Omental fat pad (tissue), 4 donors: ENCODE measurements around the gene INPP5A. TPM values are rescaled to one million over a fixed set of nuclear protein-coding genes. Genes with fewer than 3 reads are reported as not detected.

Source experiments
- ATAC-seq: fragments of 150-250 bp; one replicate; pipeline ENCODE4 v1.9.1; 2016; ENCODE audit warnings: mild to moderate bottlenecking, moderate library complexity; ENCODE audit not compliant: low FRiP score
- DNase-seq: peaks from one replicate; pipeline ENCODE4 v3.0.0-alpha.2; 2019; ENCODE audit warnings: low spot score
- total RNA-seq, 4 donors: library from RNA; depleted of rRNA; stranded (reverse); fragments of >200 nt; gene quantifications; one replicate each; pipeline ENCODE4 v1.1.0, GENCODE V29; 2016
- TF ChIP-seq, protein P1 (sequence below), 3 donors: fragments of 450-650 bp; IDR thresholded peaks; one replicate each; pipeline ENCODE4 v1.5.1; 2016 to 2017; ENCODE audit warnings: antibody characterized with exemption in 3 of 3, mild to moderate bottlenecking in 3 of 3, moderate library complexity in 2 of 3

Gene INPP5A
- total RNA-seq, 4 donors from 2014 or later = 34.1 to 49.3 (median 43.3) TPM

DNA sequence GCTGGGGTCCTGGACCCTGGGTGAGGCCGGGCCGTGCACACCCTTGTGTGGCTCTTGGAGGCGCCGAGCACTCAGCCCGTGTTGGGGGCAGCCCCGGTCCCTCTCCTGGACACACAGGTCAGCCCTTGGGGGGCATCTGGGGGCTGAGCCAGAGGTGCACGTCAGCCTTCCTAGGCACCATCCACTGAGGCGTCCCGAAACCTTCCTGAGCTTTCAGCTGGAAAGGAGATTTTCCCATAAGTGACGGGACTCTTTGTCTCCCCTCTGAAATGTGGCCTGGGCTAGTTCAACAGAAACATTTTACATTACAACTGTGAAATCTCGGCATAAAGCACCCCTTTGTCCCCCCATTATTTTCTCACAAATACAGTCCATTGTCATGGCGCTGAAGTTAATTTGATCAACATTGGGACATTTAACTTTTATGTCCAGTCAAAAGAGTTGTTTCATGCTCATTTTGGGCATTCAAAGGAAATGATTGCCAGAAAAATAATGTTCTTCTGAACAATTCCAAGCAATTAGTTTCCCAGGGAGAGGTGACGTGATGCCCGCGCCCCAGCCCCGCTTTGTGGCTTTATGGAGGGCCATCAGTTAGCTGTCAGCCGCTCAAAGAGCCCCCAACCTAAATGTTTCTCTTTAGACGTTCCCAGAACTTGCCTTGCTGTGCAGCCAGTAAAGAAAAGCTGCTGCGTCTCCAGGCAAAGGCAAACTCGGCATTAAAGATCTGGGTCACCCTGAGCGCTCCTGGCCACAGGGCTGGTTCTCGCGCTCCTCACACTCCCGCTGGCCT lies 177.6 kb downstream of the INPP5A start:
- no peak for ATAC-seq
- DNase-seq = no peak
- TF ChIP-seq, protein P1, sequence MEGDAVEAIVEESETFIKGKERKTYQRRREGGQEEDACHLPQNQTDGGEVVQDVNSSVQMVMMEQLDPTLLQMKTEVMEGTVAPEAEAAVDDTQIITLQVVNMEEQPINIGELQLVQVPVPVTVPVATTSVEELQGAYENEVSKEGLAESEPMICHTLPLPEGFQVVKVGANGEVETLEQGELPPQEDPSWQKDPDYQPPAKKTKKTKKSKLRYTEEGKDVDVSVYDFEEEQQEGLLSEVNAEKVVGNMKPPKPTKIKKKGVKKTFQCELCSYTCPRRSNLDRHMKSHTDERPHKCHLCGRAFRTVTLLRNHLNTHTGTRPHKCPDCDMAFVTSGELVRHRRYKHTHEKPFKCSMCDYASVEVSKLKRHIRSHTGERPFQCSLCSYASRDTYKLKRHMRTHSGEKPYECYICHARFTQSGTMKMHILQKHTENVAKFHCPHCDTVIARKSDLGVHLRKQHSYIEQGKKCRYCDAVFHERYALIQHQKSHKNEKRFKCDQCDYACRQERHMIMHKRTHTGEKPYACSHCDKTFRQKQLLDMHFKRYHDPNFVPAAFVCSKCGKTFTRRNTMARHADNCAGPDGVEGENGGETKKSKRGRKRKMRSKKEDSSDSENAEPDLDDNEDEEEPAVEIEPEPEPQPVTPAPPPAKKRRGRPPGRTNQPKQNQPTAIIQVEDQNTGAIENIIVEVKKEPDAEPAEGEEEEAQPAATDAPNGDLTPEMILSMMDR (IDR thresholded peaks at IDR 0.05) = no peak

DNA sequence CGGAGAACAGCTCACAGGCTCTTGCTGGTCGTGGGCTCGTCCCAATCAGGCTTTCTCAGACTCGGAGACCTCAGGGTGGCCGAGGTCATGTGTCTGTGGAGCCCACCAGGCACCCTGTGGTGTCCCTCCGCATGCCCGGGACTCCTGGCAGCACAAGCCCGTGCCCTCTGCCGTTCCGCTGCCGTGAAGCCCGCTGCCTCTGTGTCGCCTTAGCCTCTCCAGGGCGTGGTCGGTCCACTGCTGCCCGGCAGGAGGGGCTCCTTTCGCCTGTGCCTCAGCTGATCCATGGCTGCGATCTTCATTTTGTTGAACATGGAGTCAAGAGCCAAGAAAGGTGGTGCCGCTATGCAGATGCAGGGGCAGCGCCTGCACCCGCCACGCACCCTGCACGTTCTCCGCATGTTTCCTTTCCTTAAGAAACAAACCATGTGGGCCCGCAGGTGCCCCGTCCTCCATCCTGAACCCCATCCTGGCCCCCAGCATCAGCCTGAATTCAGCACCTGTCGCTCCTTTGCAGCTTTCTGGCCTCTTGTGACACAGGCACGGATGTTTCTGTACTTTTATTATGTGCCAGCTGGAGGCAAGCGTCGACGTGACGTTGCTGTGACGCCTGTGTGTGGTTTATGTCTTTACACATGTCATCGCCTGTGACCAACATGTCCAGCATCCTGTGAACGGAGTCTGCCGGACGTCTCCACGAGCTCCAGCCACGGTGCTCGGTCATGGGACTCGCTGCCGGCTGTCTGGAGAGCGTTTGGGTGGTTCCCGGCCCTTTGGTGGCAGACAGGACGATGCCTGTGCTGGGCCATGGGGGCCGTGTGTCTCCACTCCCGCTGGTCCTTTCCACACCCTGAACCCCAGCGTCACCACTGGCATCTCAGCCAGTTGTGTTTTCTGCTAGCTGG lies 178.4 kb downstream of the INPP5A start:
- TF ChIP-seq, protein P1 (IDR thresholded peaks at IDR 0.05) = no peak
- ATAC-seq (no peak), DNase-seq (peak; percentile 8)

DNA sequence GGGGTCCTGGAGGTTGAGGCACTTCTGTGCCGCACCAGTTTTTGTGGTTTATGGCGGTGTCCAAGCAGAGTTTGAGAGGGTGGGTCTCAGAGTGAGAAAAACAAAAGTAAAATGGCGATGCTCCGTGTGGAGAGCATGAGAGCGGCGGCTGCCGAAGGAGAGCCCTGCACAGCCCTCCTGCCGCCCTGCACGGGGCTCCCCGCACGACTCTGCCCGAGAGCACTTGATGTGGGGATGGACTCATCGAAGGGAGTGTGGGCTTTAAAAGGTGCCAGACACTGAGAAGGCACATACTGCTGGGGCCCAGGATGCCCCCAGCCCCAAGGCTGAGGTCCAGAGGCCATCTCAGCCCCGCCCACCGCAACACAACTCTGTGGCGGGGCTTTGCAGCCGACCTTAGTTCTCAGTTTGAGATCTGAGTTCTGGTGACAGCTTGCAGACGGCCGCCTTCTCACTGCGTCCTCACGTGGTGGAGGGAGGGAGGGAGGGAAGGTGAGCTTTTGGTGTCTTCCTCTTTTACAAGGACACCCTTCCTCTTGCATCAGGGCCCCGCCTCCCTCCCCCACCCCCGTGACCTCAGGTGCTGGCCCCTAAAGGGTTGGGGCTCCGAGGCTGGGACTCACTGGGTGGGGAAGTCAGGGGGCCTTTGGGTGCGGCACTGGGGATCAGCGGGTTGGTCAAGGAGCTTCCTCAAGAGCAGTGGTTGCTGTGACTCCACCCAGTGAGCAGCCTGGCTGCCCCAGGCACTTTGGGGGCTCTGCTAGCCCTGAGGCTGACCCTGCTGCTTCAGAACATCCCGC lies 179.3 kb downstream of the INPP5A start:
- ATAC-seq (no peak), DNase-seq (no peak)
- TF ChIP-seq, protein P1 (IDR thresholded peaks at IDR 0.05) = no peak

DNA sequence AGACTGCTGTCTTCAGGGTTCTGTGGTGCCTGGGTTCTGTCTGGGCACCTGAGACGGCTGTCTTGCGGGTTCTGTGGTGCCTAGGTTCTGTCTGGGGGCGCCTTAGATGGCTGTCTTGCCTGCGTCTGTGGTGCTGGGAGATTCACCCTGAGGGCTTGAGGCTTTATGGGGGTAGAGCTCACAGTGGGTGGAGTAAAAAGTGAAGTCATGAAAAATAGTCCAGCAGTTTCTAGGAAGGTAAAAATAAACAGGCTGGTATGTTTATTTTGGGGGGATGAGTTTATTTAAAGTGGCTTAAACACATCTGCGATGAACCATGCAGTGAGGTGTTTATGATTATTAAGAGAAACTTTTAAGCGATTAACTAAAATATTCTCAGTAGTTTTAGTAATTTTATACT lies 184.1 kb downstream of the INPP5A start:
- TF ChIP-seq, protein P1 (IDR thresholded peaks at IDR 0.05) = no peak
- no peak for ATAC-seq
- DNase-seq = no peak

DNA sequence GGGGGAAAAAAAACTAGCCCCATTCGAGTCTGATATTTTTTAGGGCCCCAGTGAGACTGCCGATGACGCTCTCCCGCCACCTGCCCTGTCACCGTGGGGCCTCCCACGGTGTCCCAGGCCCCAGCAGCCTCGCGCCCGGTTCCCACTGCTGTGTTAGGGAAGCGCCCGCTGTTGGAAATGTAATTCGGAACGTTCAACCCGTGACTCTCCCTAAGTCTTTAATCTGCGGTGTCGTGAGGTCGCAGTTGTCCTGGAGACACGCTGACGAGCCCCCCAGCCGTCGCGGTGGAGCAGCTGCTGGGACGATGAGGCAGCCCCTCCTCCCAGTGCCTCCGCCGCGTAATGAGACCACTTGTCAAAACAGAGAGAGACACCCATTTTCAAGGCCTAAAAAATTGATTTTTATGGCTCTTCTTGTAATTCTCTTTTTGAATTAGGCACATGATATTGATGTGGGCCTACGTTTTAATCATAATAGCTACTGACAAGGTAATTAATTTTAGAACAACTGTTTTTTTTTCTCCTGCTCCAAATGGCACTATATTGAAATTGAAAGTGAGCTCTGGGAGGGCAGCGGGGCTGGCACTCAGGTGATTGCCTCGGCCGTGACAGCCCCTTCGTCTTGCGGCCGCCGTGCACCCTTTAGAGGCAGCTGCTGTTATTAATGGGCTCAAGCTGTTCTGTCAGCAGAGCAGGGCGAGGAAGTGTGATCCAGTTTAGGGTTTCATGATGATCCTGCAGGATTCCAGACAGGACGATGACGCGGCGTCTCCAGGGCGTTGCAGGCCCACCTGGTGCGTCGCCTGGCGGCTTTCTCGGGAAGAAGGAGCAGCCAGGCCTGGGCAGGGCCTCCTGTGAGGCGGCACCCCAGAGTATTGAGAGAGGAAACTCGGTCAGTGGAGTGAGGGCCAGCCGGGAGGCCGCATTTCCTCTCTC lies 185.1 kb downstream of the INPP5A start:
- TF ChIP-seq, protein P1 (IDR thresholded peaks at IDR 0.05) = no peak
- no peak for ATAC-seq
- no peak for DNase-seq
